GM21447 (cell line): ENCODE results near the gene AGXT.

Experiments used
- ATAC-seq: cut with Tn5 transposase; IDR thresholded peaks from one replicate; pipeline ENCODE4 v1.9.1; 2021; ENCODE audit not compliant: unreplicated experiment

Gene AGXT

GRCh38 chr2:240868286-240869108 lies at the start of gene AGXT:
TSS of gene AGXT (plus strand) at chr2:240868824. CDS start at chr2:240868866, 42 bp downstream.
- no peak for ATAC-seq

DNA sequence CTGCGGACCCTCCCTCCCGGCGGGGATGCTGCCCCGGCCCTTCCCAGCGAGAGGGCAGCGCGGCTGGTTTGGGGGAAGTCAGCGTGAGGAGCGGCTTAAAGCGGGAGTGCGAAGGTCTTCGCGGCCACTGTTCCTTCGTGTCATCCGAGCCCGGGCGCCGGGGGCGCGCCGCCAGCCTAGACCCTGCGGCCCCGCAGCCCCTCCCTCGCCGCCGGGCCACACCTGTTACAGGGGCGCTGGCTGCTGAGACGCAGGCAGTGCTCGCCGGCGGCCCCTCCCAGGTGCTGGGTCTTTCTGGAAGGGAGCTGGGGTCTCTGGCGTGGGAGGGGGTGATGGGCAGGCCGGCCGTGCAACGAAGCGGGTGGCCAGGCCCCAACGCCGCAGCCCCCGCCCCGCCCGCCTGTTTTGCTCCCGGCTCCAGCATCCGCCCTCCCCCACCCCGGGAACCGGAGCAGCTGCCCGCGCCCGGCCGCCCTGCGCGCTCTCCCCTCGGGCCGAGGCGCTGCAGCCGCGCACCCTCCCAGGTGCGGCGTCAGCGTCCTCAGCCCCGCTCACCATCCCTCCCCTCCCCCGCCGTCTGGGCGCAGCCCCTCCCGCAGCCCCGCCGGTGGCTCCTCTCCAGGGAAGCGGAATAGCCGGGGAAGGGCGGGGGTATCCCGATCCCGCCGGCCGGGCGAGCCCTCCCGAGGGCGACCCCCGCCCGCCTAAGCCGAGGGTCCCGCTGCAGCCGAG lies 49.3 kb upstream of the AGXT start:
- ATAC-seq, result no peak

GRCh38 chr2:240819858-240820606 lies 48.6 kb upstream of the AGXT start, which contains the start of gene KIF1A:
TSS of gene KIF1A (minus strand) at chr2:240820219. CDS start at chr2:240797752, 22,467 bp downstream.
- ATAC-seq, result no peak

DNA sequence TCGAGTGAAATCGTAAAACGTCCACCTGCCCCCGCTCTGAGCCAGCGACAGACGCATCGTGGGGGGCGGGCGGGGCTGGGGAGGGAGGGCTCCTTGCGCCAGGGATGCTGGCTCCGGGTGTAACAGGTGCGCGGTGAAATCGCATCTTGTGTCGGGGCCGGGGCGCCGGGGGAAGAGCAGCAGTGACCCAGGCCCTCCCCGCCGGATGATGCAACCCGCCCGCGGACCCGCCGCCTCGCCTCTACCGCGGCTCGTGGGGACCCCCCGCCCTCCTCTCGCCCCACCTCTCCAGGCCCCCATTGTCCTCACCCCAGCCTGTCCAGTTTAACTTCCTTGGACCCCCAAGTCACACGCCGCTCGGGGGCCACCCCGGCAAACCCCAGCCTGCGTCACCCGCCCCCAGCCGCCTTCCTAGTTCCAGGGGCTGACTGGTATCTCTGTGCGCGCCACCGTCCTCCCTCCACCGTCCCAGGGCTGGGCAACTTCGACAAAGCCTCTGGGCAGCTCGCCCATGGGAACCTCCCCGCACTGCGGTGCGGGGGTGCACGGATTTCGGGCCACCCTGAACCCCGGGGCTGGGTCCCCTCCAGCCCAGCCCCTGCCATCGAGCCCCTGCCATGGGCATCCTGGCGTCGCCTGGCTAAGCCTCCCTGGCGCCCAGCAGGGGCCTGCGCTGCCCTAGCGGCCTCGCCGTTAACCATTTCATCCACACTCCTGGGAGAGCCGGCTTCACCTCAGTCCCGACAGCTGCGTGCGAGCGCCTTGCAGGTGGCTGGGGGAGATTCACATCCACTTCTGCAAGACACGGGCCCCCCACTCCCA lies 47.8 kb upstream of the AGXT start:
- no peak for ATAC-seq

GRCh38 chr2:240821429-240821778 lies 47.2 kb upstream of the AGXT start:
- ATAC-seq, result no peak

- no peak for ATAC-seq
Observed at GRCh38 chr2:240822280-240822847, 46.3 kb upstream of the AGXT start.

GRCh38 chr2:240823449-240824336 lies 44.9 kb upstream of the AGXT start:
- ATAC-seq, result no peak

GRCh38 chr2:240825476-240825875 lies 43.1 kb upstream of the AGXT start:
- ATAC-seq, result no peak

- no peak for ATAC-seq
Observed at GRCh38 chr2:240831594-240832204, 36.9 kb upstream of the AGXT start.

- no peak for ATAC-seq
Observed at GRCh38 chr2:240832205-240832727, 36.4 kb upstream of the AGXT start.

GRCh38 chr2:240832921-240833494 lies 35.6 kb upstream of the AGXT start:
- no peak for ATAC-seq

DNA sequence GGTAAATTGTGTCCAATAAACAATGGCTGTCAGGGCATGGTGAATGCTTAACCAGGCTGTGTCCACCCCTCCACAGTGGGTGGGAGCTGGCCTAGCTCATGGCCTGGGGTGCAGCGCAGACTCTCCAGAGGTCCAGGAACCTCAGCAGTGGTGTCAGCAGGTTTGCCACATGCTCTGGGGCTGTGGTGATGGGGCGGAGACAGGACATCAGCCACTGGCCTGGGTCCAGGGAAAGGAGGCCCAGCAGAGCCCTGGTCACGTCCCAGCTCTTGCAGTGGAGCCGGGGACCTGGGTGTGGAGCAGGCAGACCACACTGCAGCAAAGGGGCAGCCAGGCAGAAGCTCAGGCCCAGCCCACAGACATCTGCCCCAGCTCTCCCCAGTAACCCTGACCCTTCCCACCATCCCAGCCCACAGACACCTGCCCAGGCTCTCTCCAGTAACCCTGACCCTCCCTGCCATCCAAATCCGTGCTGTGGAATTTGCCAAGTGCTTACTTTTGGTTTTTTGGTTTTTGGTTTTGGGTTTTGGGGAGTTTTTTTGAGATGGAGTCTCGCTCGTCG lies 34.8 kb upstream of the AGXT start:
- ATAC-seq, result no peak

DNA sequence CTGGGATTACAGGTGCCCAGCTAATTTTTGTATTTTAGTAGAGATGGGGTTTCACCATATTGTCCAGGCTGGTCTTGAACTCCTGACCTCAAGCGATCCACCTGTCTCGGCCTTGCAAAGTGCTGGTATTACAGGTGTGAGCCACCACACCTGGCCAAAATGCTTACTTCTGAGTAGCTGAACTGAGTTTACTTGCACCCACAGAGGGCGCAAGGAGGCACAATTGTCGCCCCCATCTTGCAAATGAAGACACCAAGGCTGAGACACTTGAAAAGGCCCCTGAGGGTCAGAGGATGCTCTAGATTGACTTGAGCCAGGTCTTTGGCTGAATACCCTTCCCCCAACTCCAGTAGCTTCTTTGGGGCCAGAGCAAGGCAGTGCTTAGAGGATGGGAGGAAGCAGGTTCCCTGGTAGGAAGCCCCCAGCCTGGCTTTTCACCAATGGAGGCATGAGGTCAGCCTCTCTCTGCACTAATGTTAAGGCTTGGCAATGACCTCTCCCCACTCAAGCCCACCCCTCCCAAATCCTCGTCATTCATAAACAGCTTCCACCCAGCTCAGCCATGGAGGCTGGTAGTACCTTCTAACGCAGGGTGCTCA lies 34.1 kb upstream of the AGXT start:
- no peak for ATAC-seq

DNA sequence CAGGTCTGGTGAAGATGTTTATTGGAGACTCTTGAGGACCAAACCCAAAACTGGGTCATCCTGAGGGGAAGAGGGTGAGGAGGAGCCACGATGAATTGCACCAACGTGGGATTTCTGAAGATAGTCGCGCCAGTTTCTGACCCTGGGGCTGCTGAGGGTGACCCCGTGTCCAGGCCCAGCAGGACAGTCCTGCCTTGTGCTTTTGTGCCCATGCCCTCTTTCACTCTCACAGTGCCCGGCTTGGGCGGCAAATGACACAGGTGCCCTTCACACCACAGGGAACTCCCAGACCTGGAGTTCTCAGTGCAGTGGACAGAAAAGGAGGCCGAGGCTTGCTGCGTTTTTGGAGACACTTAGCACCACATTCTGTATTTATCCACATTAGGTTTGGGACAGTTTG lies 33.1 kb upstream of the AGXT start:
- no peak for ATAC-seq

DNA sequence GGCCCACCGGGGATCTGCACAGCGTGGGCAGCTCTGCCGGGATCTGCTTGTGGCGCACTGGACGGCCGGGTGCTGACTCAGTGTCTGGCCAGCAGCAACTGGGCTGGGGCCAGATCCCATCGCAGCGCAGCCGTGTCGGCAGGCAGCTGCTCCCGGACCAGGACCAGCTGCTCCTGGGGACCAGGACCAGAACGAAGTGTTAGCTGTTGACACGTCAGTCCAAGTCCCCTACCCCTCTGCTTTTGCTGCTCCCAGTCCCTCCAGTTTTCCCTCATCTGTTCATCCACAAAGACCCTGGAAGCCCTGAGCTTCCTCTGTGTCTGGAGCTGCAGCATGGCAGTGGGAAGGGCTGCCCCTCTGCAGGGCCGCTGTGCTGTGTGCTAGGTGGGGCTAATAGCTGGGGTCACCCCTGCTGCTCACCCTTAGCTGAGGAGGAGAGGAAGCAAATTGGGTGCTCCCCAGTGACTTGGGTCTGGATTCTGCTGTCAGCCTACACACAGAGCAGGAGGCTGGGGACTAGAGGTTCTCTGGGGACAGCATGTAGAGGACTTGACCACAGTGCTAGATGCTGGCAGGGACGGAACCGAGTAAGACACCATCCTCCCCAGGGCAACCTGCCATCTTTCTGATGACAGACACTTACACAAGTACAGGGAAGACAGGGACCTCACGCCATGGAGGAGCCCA lies 31.7 kb upstream of the AGXT start:
- ATAC-seq, result no peak

DNA sequence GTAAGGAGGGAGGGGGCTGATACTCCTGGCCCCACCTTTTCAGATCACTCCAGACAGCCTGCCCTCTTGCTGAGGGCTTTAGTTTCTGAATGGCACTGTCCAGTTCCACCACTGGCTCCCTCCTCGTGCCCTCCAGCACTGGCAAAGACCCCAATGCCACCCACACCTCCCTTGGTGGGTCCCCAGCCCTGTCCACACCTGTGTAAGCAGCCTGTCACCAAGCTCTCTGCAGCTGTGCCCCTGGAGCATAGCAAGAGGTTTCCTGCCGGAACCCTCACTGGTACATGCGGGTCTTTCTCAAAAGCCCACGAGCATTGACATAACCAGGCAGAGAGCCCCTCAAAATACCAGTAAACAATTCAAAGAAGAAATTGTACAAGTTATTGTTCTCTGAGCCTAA lies 31.0 kb upstream of the AGXT start:
- ATAC-seq, result no peak
